Type B pancreatic cell (in vitro differentiated cells): ENCODE data around the gene NELFCD. TPM values are rescaled to one million over a fixed set of nuclear protein-coding genes. Genes with fewer than 3 reads are reported as not detected.
A peak's percentile ranks its signal among the peaks of the same experiment; 100 is the strongest.

Experiments used
- DNase-seq: peaks from one replicate; pipeline ENCODE4 v3.0.0; 2021; ENCODE audit warnings: mixed read lengths; ENCODE audit not compliant: unreplicated experiment; ENCODE audit errors: extremely low spot score
- H3K27ac Mint-ChIP-seq: 2 replicates; pipeline ENCODE4 v1.8.0; 2021; ENCODE audit warnings: mild to moderate bottlenecking, mixed read lengths
- H3K27me3 Mint-ChIP-seq: 2 replicates; pipeline ENCODE4 v1.8.0; 2021; ENCODE audit warnings: mixed read lengths
- H3K36me3 Mint-ChIP-seq: 2 replicates; pipeline ENCODE4 v1.8.0; 2021; ENCODE audit warnings: mixed read lengths
- H3K4me1 Mint-ChIP-seq: one replicate; pipeline ENCODE4 v1.8.0; 2021; ENCODE audit warnings: mixed read lengths; ENCODE audit not compliant: unreplicated experiment
- H3K4me3 Mint-ChIP-seq: 2 replicates; pipeline ENCODE4 v1.8.0; 2021; ENCODE audit warnings: mild to moderate bottlenecking, mixed read lengths
- H3K9me3 Mint-ChIP-seq: 2 replicates; pipeline ENCODE4 v1.8.0; 2021; ENCODE audit warnings: mixed read lengths
- CTCF ChIP-seq: fragments of 200-600 bp; sonication (generic); conservative IDR thresholded peaks from 2 replicates; pipeline ENCODE4 v1.5.0; 2021; ENCODE audit warnings: antibody characterized with exemption, mild to moderate bottlenecking
- total RNA-seq: library from RNA; stranded (reverse); gene quantifications from 2 replicates; pipeline ENCODE4 v1.2.1, GENCODE V29; 2021; ENCODE audit warnings: low replicate concordance

Gene NELFCD
- total RNA-seq, 1 donor from 2014 or later = 110 TPM

- Mint-ChIP-seq H3K27ac (no peak overlapping the region), H3K4me3 (no peak overlapping the region), H3K9me3 (no peaks in the 10 kb centered on the region), H3K4me1 (peaks cover 55% of the 10 kb centered on the region), H3K27me3 (no peaks in the 10 kb centered on the region), H3K36me3 (peaks cover 8% of the 10 kb centered on the region)
- TF ChIP-seq CTCF = no peak
- peak; percentile 62 for DNase-seq
These were observed 36.6 kb downstream of the NELFCD start for GRCh38 chr20:59017493-59018231.

GRCh38 chr20:59018817-59019216, 37.8 kb downstream of the NELFCD start:
- TF ChIP-seq CTCF = no peak

GRCh38 chr20:59019217-59019616, 38.2 kb downstream of the NELFCD start, which contains the start of gene TUBB1:
TSS of gene TUBB1 (plus strand) at chr20:59019429. CDS start at chr20:59019523, 94 bp downstream.
- Mint-ChIP-seq H3K4me3 (peak within 1 kb of the TSS; percentile 47), H3K27ac (peak within 1 kb of the TSS; percentile 71), H3K27me3 (no peaks in the 10 kb centered on the region), H3K36me3 (peaks cover 15% of the 10 kb centered on the region), H3K4me1 (peaks cover 47% of the 10 kb centered on the region), H3K9me3 (no peaks in the 10 kb centered on the region)
- no peak for DNase-seq
- no peak for TF ChIP-seq CTCF

More at GRCh38 chr20:59018817-59019216, 37.8 kb downstream of the NELFCD start:
- no peaks in the 10 kb centered on the region for H3K9me3 Mint-ChIP-seq
- H3K27ac Mint-ChIP-seq = peak overlapping the region; percentile 71
- H3K4me1 Mint-ChIP-seq = peaks cover 50% of the 10 kb centered on the region
- peaks cover 12% of the 10 kb centered on the region for H3K36me3 Mint-ChIP-seq
- peak; percentile 62 for DNase-seq
- peak overlapping the region; percentile 47 for H3K4me3 Mint-ChIP-seq
- no peaks in the 10 kb centered on the region for H3K27me3 Mint-ChIP-seq

GRCh38 chr20:59020938-59021551, 40.0 kb downstream of the NELFCD start:
- Mint-ChIP-seq H3K9me3 (no peaks in the 10 kb centered on the region), H3K27ac (peak overlapping the region; percentile 56), H3K36me3 (peaks cover 27% of the 10 kb centered on the region), H3K27me3 (no peaks in the 10 kb centered on the region), H3K4me1 (peaks cover 36% of the 10 kb centered on the region), H3K4me3 (peak overlapping the region; percentile 39)
- no peak for TF ChIP-seq CTCF
- no peak for DNase-seq

- H3K4me1 Mint-ChIP-seq = peaks cover 40% of the 10 kb centered on the region
- peak overlapping the region; percentile 30 for H3K27ac Mint-ChIP-seq
- no peaks in the 10 kb centered on the region for H3K9me3 Mint-ChIP-seq
- TF ChIP-seq CTCF = no peak
- H3K4me3 Mint-ChIP-seq = no peak overlapping the region
- DNase-seq = no peak
- H3K36me3 Mint-ChIP-seq = peaks cover 39% of the 10 kb centered on the region
- no peaks in the 10 kb centered on the region for H3K27me3 Mint-ChIP-seq
These were observed 41.7 kb downstream of the NELFCD start for GRCh38 chr20:59022754-59023153.
